H9 (cell line): ENCODE data around the gene PGAP6. TPM values are rescaled to one million over a fixed set of nuclear protein-coding genes. Genes with fewer than 3 reads are reported as not detected.
A peak's percentile ranks its signal among the peaks of the same experiment; 100 is the strongest.

Experiments used
- DNase-seq: peaks from one replicate; pipeline ENCODE4 v3.0.0-alpha.2; 2017
- H2AFZ ChIP-seq: one replicate; pipeline ENCODE4 v1.6.1; 2013; ENCODE audit warnings: mild to moderate bottlenecking, low read length, control low read depth, moderate library complexity
- H2AK5ac ChIP-seq: 2 replicates; pipeline ENCODE4 v1.6.1; 2013; ENCODE audit warnings: low read length, control low read depth, mixed read lengths; ENCODE audit not compliant: insufficient read length
- H2BK120ac ChIP-seq: one replicate; pipeline ENCODE4 v1.6.1; 2013; ENCODE audit warnings: low read depth, mild to moderate bottlenecking, low read length, control low read depth, inconsistent platforms; ENCODE audit not compliant: poor library complexity, severe bottlenecking
- H2BK12ac ChIP-seq: 2 replicates; pipeline ENCODE4 v1.6.1; 2013; ENCODE audit warnings: low read length, control low read depth, mixed read lengths, low read depth; ENCODE audit not compliant: insufficient read length
- H2BK15ac ChIP-seq: 2 replicates; pipeline ENCODE4 v1.6.1; 2013; ENCODE audit warnings: low read depth, low read length, control low read depth
- H2BK20ac ChIP-seq: one replicate; pipeline ENCODE4 v1.6.1; 2013; ENCODE audit warnings: low read depth, mild to moderate bottlenecking, low read length, control low read depth, inconsistent platforms; ENCODE audit not compliant: poor library complexity, severe bottlenecking
- H2BK5ac ChIP-seq: 2 replicates; pipeline ENCODE4 v1.6.1; 2013; ENCODE audit warnings: low read length, control low read depth, mixed read lengths; ENCODE audit not compliant: insufficient read length
- H3K14ac ChIP-seq: 2 replicates; pipeline ENCODE4 v1.6.1; 2013; ENCODE audit warnings: low read length, control low read depth; ENCODE audit not compliant: insufficient read depth
- H3K18ac ChIP-seq: 2 replicates; pipeline ENCODE4 v1.6.1; 2013; ENCODE audit warnings: low read depth, mild to moderate bottlenecking, mixed read lengths, low read length, control low read depth; ENCODE audit not compliant: insufficient read length
- H3K23ac ChIP-seq: 2 replicates; pipeline ENCODE4 v1.6.1; 2013; ENCODE audit warnings: low read length, control low read depth, mixed read lengths, low read depth; ENCODE audit not compliant: insufficient read length
- H3K23me2 ChIP-seq: 2 replicates; pipeline ENCODE4 v1.6.1; 2013; ENCODE audit warnings: low read depth, mild to moderate bottlenecking, mixed read lengths, low read length, control low read depth; ENCODE audit not compliant: insufficient read length, poor library complexity, severe bottlenecking
- H3K27ac ChIP-seq: 2 replicates; pipeline ENCODE4 v1.5.1; 2013; ENCODE audit warnings: low read length, control low read depth, mixed read lengths, low read depth; ENCODE audit not compliant: insufficient read length
- H3K27me3 ChIP-seq: 2 replicates; pipeline ENCODE4 v1.6.1; 2013; ENCODE audit warnings: low read length, control low read depth, inconsistent platforms; ENCODE audit not compliant: insufficient read depth
- H3K4ac ChIP-seq: 2 replicates; pipeline ENCODE4 v1.6.1; 2013; ENCODE audit warnings: low read depth, mild to moderate bottlenecking, control low read depth, inconsistent platforms, low read length, moderate library complexity
- H3K4me1 ChIP-seq: 2 replicates; pipeline ENCODE4 v1.6.1; 2013; ENCODE audit warnings: low read length, control low read depth, inconsistent platforms; ENCODE audit not compliant: insufficient read depth
- H3K4me2 ChIP-seq: 2 replicates; pipeline ENCODE4 v1.6.1; 2013; ENCODE audit warnings: low read length, control low read depth, mixed read lengths; ENCODE audit not compliant: insufficient read length, insufficient read depth
- H3K56ac ChIP-seq: 2 replicates; pipeline ENCODE4 v1.6.1; 2013; ENCODE audit warnings: low read depth, mild to moderate bottlenecking, mixed read lengths, low read length, control low read depth; ENCODE audit not compliant: insufficient read length
- H3K79me1 ChIP-seq: 2 replicates; pipeline ENCODE4 v1.6.1; 2013; ENCODE audit warnings: low read depth, mild to moderate bottlenecking, moderate library complexity, low read length, control low read depth, inconsistent platforms; ENCODE audit not compliant: insufficient read depth, poor library complexity, severe bottlenecking
- H3K79me2 ChIP-seq: 2 replicates; pipeline ENCODE4 v1.6.1; 2013; ENCODE audit warnings: low read length, control low read depth, inconsistent platforms; ENCODE audit not compliant: insufficient read depth
- H3K9ac ChIP-seq: 2 replicates; pipeline ENCODE4 v1.6.1; 2013; ENCODE audit warnings: low read length, control low read depth, mixed read lengths; ENCODE audit not compliant: insufficient read length; ENCODE audit errors: extremely low read depth
- H3K9me3 ChIP-seq: one replicate; pipeline ENCODE4 v1.6.1; 2013; ENCODE audit warnings: low read depth, low read length, inconsistent platforms; ENCODE audit not compliant: control insufficient read depth
- H3T11ph ChIP-seq: one replicate; pipeline ENCODE4 v1.6.1; 2013; ENCODE audit warnings: mild to moderate bottlenecking, low read length, control low read depth, inconsistent platforms
- H4K20me1 ChIP-seq: one replicate; pipeline ENCODE4 v1.6.1; 2013; ENCODE audit not compliant: control insufficient read depth, insufficient read length, insufficient read depth
- H4K5ac ChIP-seq: 2 replicates; pipeline ENCODE4 v1.6.1; 2013; ENCODE audit warnings: low read depth, mild to moderate bottlenecking, mixed read lengths, low read length, control low read depth; ENCODE audit not compliant: insufficient read length
- H4K8ac ChIP-seq: replicated peaks from 2 replicates; pipeline ENCODE4 v1.6.1; 2013; ENCODE audit warnings: low read length, control low read depth, mixed read lengths, low read depth; ENCODE audit not compliant: insufficient read length
- H4K91ac ChIP-seq: 2 replicates; pipeline ENCODE4 v1.6.1; 2013; ENCODE audit warnings: low read depth, mild to moderate bottlenecking, moderate library complexity, mixed read lengths, low read length, control low read depth; ENCODE audit not compliant: insufficient read length
- H3K27ac Mint-ChIP-seq, 3 experiments: 2 replicates in 2 of 3; 3 replicates in 1 of 3; pipeline ENCODE4 v1.8.0; 2020 to 2021; ENCODE audit warnings: mixed read lengths in 3 of 3, mild to moderate bottlenecking in 1 of 3, moderate library complexity in 1 of 3
- H3K27me3 Mint-ChIP-seq: 2 replicates; pipeline ENCODE4 v1.8.0; 2021; ENCODE audit warnings: low read depth, mild to moderate bottlenecking, moderate library complexity, mixed read lengths
- H3K36me3 Mint-ChIP-seq, 3 experiments: 2 replicates in 2 of 3; 3 replicates in 1 of 3; pipeline ENCODE4 v1.8.0; 2020 to 2021; ENCODE audit warnings: low read depth in 3 of 3, mixed read lengths in 3 of 3; ENCODE audit not compliant: insufficient read depth in 1 of 3
- H3K4me1 Mint-ChIP-seq, 2 experiments: 2 replicates each; pipeline ENCODE4 v1.8.0; 2020; ENCODE audit warnings: mixed read lengths in 2 of 2
- H3K4me3 Mint-ChIP-seq, 2 experiments: 2 replicates in 1 of 2; 3 replicates in 1 of 2; pipeline ENCODE4 v1.8.0; 2020 to 2021; ENCODE audit warnings: mild to moderate bottlenecking in 2 of 2, mixed read lengths in 2 of 2, moderate library complexity in 1 of 2
- H3K9me3 Mint-ChIP-seq, 2 experiments: 2 replicates in 1 of 2; 3 replicates in 1 of 2; pipeline ENCODE4 v1.8.0; 2020; ENCODE audit warnings: mild to moderate bottlenecking in 2 of 2, mixed read lengths in 2 of 2, moderate library complexity in 1 of 2
- CTCF ChIP-seq: fragments of 200-600 bp; sonication (generic); conservative IDR thresholded peaks from 3 replicates; pipeline ENCODE4 v1.8.0; 2021; ENCODE audit warnings: antibody characterized with exemption, mild to moderate bottlenecking
- WGBS: extraction: QIAGEN DNeasy Blood & Tissue Kit; methylation state at CpG from one replicate; pipeline ENCODE4 v1.1.7; 2013; ENCODE audit warnings: missing lambda C conversion rate, low lambda C conversion rate, mixed read lengths; ENCODE audit not compliant: insufficient read length; ENCODE audit errors: extremely low coverage; 5-methylcytosine and 5-hydroxymethylcytosine counted together
- total RNA-seq: library from RNA; stranded (reverse); gene quantifications from 2 replicates; pipeline ENCODE4 v1.2.1, GENCODE V29; 2021

Gene PGAP6
- total RNA-seq, 1 experiment from 2014 or later, result 111 TPM

GRCh38 chr16:367333-367903 is 14.4 kb downstream of the PGAP6 start:
- Histone ChIP-seq H2BK20ac (no peak overlapping the region), H4K91ac (no peak overlapping the region), H2AFZ (no peak overlapping the region), H4K20me1 (no peaks in the 10 kb centered on the region), H2BK12ac (no peak overlapping the region), H3K23ac (no peak overlapping the region), H4K8ac (no peak overlapping the region), H2BK5ac (no peak overlapping the region), H4K5ac (no peak overlapping the region), H3K4ac (no peak overlapping the region), H2AK5ac (no peak overlapping the region), H2BK120ac (no peak overlapping the region), H2BK15ac (no peak overlapping the region), H3K56ac (no peak overlapping the region), H3K9ac (no peak overlapping the region), H3K14ac (no peak overlapping the region), H3K18ac (no peak overlapping the region), H3K27ac (no peak overlapping the region), H3K79me1 (no peaks in the 10 kb centered on the region), H3K4me1 (no peaks in the 10 kb centered on the region), H3K23me2 (no peaks in the 10 kb centered on the region), H3K79me2 (no peaks in the 10 kb centered on the region), H3K4me2 (no peak overlapping the region), H3K27me3 (no peaks in the 10 kb centered on the region), H3K9me3 (no peaks in the 10 kb centered on the region), H3T11ph (no peak overlapping the region)
- DNase-seq, result no peak
- Mint-ChIP-seq H3K9me3 (no peaks in the 10 kb centered on the region), H3K27me3 (peaks cover 5% of the 10 kb centered on the region), H3K27ac (peak overlapping the region in 2 of 3 experiments; percentile 22 to 69; a peak in 2 of 7 replicates), H3K4me1 (peaks cover 9 to 16% of the 10 kb centered on the region in 2 experiments), H3K36me3 (peaks cover 3 to 39% (median 34%) of the 10 kb centered on the region in 3 experiments; a peak in 6 of 7 replicates), H3K4me3 (peak overlapping the region in 1 of 2 experiments; percentile 36; a peak in 1 of 5 replicates)
- no CpG with 5 or more reads among the region's 18 CpGs for WGBS
- no peak for TF ChIP-seq CTCF
